GM19193 (cell line): ENCODE measurements around the gene ZNF175.

Experiments
- POLR2A ChIP-seq: IDR thresholded peaks from 4 replicates; pipeline ENCODE4 v1.6.1; 2011; ENCODE audit not compliant: insufficient read depth, insufficient read length; ENCODE audit errors: extremely low read depth

The ZNF175 gene

GRCh38 chr19:51546650-51547396 lies 24.3 kb upstream of the ZNF175 start:
- TF ChIP-seq POLR2A: no peak

DNA sequence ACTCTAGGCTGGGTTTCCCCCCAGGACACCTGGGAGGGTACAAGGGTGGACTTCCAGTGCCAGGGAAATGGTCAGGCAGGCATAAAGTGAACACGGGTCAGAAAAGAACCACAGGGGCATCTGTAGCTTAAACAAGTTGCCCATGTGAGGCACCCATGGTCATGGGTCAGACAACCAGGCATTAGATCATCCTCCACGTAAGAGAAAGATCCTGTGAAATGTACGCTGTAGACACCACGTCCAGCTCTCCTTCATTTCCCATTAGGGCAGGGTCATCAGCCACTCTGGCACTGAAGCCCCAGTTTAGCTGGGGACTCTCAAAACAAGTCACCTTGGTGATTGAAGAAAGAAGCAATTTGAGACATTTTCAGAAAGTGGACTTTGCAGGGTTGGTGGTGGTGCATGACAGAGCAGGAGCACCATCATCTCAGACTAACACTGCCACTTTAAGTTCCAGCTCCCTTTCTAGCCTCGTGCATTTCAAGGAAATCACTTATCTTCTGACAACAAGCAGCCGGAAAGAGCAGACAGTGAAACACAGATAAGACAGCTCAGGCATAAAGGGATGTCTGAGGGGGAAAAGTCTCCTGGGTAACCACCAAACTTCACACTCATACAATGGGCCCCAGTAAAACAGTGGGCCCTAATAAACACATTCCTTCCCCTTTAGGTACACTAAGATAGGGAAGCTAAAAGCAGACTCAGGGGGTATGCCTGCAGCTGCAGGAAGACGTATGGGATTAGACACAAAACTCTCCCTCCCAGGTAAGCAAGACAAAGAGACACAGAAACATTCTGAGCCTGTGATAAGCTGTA lies 23.5 kb upstream of the ZNF175 start:
- no peak for TF ChIP-seq POLR2A

DNA sequence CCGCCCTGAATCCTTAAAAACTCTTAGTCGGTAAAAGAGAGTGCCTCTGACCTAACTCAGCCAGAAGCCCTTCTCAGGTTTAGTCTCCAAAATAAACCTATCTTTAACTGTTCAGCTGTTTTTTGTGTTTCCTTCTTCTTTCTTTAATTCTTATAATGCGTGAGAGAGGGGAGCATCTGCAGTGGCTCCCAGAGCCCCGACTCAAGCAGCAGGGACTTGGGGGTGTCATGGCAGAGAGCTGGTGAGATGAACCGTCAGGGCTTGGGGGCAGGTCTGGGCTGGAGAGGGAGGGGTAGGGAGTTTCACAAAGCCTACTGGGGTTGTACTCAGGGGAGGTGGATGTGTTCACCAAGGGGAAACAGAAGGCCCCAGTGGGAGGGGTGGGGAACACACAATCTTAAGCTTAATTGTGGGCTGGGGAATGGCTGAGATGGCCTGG lies 22.9 kb upstream of the ZNF175 start:
- no peak for TF ChIP-seq POLR2A

DNA sequence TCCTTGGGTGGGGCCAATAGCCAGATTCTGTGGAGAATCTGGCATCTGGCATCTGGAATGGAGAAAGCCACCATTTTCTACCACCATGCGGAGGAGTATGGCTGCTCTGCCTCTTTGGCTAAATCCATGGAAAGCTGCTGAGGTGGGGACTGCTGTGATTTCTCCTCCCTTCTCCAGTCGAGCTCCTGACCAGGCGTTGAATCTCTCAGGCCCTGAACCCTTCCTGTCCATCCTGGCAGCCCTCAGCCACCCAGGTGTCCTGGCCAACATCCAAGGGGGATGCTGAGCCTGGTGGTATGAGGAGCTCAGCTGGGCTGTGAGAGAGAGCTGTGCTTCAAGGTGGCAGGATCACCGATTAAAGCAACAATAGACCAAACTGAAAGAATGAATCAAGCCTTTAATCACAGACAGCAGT lies 22.2 kb upstream of the ZNF175 start:
- TF ChIP-seq POLR2A: no peak

DNA sequence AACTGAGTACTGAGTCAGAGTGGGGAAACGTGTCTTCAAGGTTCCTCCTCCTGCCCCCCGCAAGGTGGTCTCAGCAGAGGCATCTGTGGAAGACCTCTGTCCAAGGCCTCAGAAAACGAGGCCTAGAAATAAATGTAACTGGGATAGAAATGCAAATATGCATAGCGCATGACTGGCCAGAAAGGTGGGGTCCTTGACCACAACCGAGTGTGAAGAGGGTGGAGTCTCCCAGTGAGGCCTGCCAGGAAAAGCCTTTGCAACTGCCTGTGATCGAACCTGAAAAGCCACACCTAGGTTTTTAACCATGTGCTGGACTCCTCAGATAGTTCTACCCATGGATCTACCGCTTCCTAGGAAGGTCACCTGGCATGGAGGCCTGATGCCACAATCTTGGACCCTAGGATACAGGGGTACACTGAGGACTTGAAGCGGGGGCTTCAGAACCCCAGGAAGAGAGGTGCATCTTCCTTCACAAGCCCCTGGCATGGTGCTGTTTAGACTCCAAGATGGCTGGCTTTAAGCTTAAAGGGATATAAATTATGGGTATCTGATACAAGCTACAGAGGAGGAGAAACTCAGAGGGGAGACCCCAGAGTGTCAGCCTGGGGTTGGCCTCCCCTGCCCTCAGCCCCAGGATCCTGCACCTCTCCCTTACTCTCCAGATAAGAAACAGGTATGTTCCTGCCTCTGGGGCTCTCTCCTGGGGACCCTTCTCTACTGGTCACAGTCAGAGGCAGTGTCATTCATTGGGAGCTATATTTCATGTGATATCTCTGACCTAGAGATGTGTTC lies 21.4 kb upstream of the ZNF175 start:
- peak; percentile 28 for TF ChIP-seq POLR2A

GRCh38 chr19:51550848-51551672 lies 20.0 kb upstream of the ZNF175 start:
- TF ChIP-seq POLR2A: no peak

GRCh38 chr19:51551673-51552432 lies 19.2 kb upstream of the ZNF175 start:
- TF ChIP-seq POLR2A: no peak

- TF ChIP-seq POLR2A: no peak
Measured at GRCh38 chr19:51552608-51552995, 18.5 kb upstream of the ZNF175 start.

DNA sequence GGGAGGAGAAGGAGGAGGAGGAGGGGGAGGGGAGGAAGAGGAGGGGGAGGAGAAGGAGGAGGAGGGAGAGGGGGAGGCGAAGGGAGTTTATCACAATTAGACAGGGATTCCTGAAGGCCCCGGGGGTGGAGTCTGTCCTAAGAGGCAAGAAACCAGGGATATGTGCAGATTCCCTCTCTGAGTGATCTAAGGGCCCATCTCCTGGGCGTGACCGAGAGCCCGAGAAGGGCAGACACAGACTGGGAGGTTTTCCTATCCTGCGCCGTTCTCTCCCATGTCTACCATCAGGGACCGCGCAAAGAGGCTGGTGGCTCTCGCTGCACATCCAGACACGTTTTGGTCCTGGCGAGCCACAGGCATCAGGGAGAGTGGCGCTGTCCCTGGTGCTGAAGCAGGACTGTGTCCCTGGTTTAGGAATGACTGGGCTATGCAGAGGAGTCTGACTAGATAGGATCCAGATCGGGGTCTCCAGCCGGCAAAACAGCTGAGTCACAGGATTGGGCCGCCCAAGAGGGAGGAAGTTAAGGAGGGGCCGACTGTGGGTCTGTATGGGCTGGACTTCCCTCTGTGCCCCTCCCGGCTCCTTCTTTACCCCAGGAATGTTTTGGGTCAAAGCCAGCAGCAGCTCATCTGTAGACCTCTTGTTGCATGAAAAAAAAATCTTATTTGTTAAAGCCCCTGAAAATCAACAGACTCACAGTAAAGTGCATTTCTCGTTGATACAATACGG lies 17.9 kb upstream of the ZNF175 start:
- no peak for TF ChIP-seq POLR2A

- TF ChIP-seq POLR2A: no peak
Measured at GRCh38 chr19:51559240-51559639, 11.8 kb upstream of the ZNF175 start.

DNA sequence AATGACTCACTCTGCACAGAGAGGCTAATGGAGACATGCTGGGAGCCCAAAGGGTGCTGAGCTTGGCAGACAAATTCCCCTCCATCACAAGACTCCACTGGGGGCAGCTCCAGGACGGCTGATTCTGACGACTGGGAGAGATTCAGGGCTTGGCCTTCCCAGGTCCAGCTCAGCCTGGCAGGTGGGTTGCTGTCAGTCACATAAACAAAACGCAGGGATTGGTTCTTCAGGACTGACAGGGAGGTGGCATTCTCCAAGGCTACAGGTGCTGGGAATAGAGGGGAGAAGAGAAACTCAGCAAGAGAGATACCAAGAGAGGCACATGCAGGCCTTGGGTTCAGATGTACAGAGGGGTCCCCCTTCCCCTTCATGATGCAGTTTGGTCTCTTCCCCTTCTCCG lies 10.7 kb upstream of the ZNF175 start:
- TF ChIP-seq POLR2A: no peak

DNA sequence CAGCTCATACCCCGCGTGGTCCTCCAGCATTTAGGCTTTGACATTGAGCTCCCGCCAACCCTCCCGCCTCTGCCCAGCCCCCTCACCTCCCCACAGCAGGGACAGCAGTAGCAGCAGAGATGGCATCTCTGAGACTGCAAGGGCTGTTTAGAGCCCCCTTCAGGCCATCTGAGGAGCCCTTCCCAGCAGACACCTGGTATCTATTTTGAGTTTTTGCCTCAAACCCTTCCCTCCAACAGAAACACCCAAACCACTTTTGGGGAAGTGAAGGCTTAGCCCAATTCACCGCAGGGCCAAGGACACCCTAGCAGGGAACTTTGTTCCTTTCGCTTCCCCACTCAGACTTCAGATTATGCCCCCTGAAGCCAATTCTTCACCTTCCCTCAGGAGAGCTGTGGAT lies 6.3 kb upstream of the ZNF175 start:
- no peak for TF ChIP-seq POLR2A

GRCh38 chr19:51565583-51565982 lies 5.5 kb upstream of the ZNF175 start:
- no peak for TF ChIP-seq POLR2A
